Activated naive CD4-positive, alpha-beta T cell treated with anti-CD3 and anti-CD28 coated beads, Interleukin-2, amount 10 ng/mL, durations not matched to agents 5 hours and 36 hours (primary cell): ENCODE results near the gene OR11L1. TPM values are rescaled to one million over a fixed set of nuclear protein-coding genes. Genes with fewer than 3 reads are reported as not detected.

Experiments used
- total RNA-seq, 2 experiments: library from RNA; stranded (reverse); gene quantifications; one replicate each; pipeline ENCODE4 v1.2.3, GENCODE V29; 2021

The OR11L1 gene, protein sequence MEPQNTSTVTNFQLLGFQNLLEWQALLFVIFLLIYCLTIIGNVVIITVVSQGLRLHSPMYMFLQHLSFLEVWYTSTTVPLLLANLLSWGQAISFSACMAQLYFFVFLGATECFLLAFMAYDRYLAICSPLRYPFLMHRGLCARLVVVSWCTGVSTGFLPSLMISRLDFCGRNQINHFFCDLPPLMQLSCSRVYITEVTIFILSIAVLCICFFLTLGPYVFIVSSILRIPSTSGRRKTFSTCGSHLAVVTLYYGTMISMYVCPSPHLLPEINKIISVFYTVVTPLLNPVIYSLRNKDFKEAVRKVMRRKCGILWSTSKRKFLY
- total RNA-seq = not detected

DNA sequence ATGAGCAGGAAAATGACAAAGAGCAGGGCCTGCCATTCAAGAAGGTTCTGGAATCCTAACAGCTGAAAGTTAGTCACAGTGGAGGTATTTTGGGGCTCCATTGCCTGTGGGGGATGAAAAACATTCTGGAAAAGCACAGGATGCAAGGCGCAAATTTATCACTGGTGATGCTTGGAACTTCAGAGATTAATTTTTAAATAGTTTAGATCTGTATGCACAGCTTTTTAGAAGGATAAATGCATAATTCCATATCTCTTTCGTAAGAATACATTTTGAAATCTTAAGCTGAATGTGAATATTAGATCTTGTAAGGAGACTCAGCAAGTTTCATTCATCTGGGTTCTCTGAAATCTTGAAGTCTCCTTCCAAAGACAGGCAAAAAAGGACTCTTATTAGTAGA lies at the start of gene OR11L1:
TSS of gene OR11L1 (minus strand) at position 101 of the 400 bp plus-strand sequence. CDS start at position 101, 0 bp downstream.

GRCh38 chr1:247857069-247857984 lies 15.6 kb upstream of the OR11L1 start, which contains the start of gene TRIM58:
TSS of gene TRIM58 (plus strand) at chr1:247857187. CDS start at chr1:247857247, 60 bp downstream.

DNA sequence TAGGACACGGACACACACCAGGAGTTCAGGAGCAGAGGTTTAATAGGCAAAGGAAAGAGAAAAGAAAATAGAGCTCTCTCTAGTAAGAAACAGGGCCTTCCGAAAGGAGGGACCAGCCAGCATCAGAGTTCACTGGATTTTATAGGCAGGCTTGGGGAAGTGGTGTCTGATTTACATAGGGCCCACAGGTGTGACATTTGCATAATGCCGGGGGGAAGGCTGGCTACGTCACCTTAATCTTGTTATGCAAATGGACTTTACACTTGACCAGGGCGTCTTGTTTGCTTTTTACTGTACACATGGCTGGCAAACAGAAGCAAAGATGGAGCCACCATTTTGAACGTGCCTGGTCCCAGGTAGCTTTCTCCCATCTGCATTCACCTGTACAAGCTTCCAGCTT lies 17.7 kb downstream of the OR11L1 start, which contains the start of gene OR14A16:
TSS of gene OR14A16 (minus strand) at position 97 of the 400 bp plus-strand sequence. CDS start 8,390 bp downstream, outside the sequence.

Other genes starting within 250 kb of the OR11L1 start
- not detected for gene OR2G3, start 236.3 kb downstream of the OR11L1 start, total RNA-seq
- gene OR13G1, start 162.2 kb downstream of the OR11L1 start, total RNA-seq = not detected
- gene OR6F1, start 125.2 kb downstream of the OR11L1 start, total RNA-seq = not detected
- gene OR14K1, start 103.3 kb downstream of the OR11L1 start, total RNA-seq = not detected
- not detected for gene OR14A2, start 93.8 kb downstream of the OR11L1 start, total RNA-seq
- not detected for gene OR1C1, start 81.3 kb downstream of the OR11L1 start, total RNA-seq
- gene OR14A16, start 17.8 kb downstream of the OR11L1 start, total RNA-seq = not detected
- gene TRIM58, start 15.3 kb upstream of the OR11L1 start, total RNA-seq = under 1 TPM; 0.30 to 0.53 TPM
- gene OR2W3, start 53.7 kb upstream of the OR11L1 start, total RNA-seq = not detected
- gene OR2T8, start 78.4 kb upstream of the OR11L1 start, total RNA-seq = not detected
- gene OR2AJ1, start 83.0 kb upstream of the OR11L1 start, total RNA-seq = not detected
- under 1 TPM in 1 of 2 experiments, not detected in 1; 0.30 TPM for gene OR2L8, start 107.0 kb upstream of the OR11L1 start, total RNA-seq
- gene OR2AK2, start 123.3 kb upstream of the OR11L1 start, total RNA-seq = not detected
- gene OR2L5, start 171.8 kb upstream of the OR11L1 start, total RNA-seq = not detected
- under 1 TPM; 0.05 to 0.08 TPM for gene OR2L2, start 188.2 kb upstream of the OR11L1 start, total RNA-seq
- not detected for gene OR2L3, start 204.9 kb upstream of the OR11L1 start, total RNA-seq